HG03565 (cell line): ENCODE measurements around the gene AAGAB.

ENCODE experiments used
- ATAC-seq: cut with Tn5 transposase; IDR thresholded peaks from one replicate; pipeline ENCODE4 v1.9.1; 2021; ENCODE audit warnings: mild to moderate bottlenecking, moderate library complexity; ENCODE audit not compliant: unreplicated experiment

AAGAB gene

GRCh38 chr15:67174864-67175573 lies 79.4 kb downstream of the AAGAB start:
- ATAC-seq: no peak

GRCh38 chr15:67174446-67174845 lies 80.0 kb downstream of the AAGAB start:
- ATAC-seq: no peak

- no peak for ATAC-seq
These were observed 80.7 kb downstream of the AAGAB start for GRCh38 chr15:67173786-67174185.

- no peak for ATAC-seq
These were observed 81.5 kb downstream of the AAGAB start for GRCh38 chr15:67173005-67173404.

GRCh38 chr15:67172172-67172571 lies 82.3 kb downstream of the AAGAB start:
- ATAC-seq: no peak

- no peak for ATAC-seq
These were observed 83.0 kb downstream of the AAGAB start for GRCh38 chr15:67171471-67171870.

- no peak for ATAC-seq
These were observed 84.1 kb downstream of the AAGAB start for GRCh38 chr15:67170143-67170925.

- ATAC-seq: no peak
These were observed 85.8 kb downstream of the AAGAB start for GRCh38 chr15:67168694-67169093.

GRCh38 chr15:67167091-67167490 lies 87.4 kb downstream of the AAGAB start:
- ATAC-seq: no peak

- no peak for ATAC-seq
These were observed 88.0 kb downstream of the AAGAB start for GRCh38 chr15:67166280-67167009.

- ATAC-seq: no peak
These were observed 88.9 kb downstream of the AAGAB start for GRCh38 chr15:67165254-67166253.

- ATAC-seq: no peak
These were observed 89.6 kb downstream of the AAGAB start for GRCh38 chr15:67164811-67165253.

GRCh38 chr15:67164401-67164791 lies 90.1 kb downstream of the AAGAB start:
- no peak for ATAC-seq

- ATAC-seq: no peak
These were observed 91.3 kb downstream of the AAGAB start for GRCh38 chr15:67163180-67163579.

GRCh38 chr15:67161881-67162280 lies 92.6 kb downstream of the AAGAB start:
- ATAC-seq: no peak

- ATAC-seq: no peak
These were observed 93.0 kb downstream of the AAGAB start for GRCh38 chr15:67161412-67161811.

GRCh38 chr15:67158367-67158766 lies 96.1 kb downstream of the AAGAB start:
- no peak for ATAC-seq

GRCh38 chr15:67157521-67158252 lies 96.8 kb downstream of the AAGAB start:
- ATAC-seq: no peak

GRCh38 chr15:67156834-67157233 lies 97.6 kb downstream of the AAGAB start:
- ATAC-seq: no peak

- no peak for ATAC-seq
These were observed 98.0 kb downstream of the AAGAB start for GRCh38 chr15:67156426-67156825.
